Measurements from ENCODE around the gene ITPR1. TPM values are rescaled to one million over a fixed set of nuclear protein-coding genes. Genes with fewer than 3 reads are reported as not detected.

Gene ITPR1
- total RNA-seq, 1 donor from 2014 or later, result 11.2 TPM

DNA sequence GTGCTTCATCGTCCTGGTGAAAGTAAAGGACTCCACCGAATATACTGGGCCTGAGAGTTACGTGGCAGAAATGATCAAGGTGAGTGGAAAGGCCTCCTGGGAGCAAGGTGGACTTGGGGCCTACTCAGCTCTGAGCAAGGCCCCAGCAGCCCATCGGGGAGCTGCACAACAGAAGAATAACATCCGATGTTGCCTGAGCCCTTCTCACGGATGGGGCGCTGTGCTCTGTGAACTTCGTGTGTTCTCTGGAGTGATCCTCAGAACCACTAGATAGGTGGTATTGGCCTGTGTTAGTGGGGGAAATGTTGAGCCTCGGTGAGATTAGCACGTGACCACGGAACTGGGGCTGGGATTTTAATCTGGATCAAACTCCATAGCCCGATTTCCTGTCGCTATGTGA, 325.0 kb downstream of the ITPR1 start:
- DNase-seq (ENCODE audit: low spot score, unreplicated experiment), result no peak
- TF ChIP-seq, protein P1, sequence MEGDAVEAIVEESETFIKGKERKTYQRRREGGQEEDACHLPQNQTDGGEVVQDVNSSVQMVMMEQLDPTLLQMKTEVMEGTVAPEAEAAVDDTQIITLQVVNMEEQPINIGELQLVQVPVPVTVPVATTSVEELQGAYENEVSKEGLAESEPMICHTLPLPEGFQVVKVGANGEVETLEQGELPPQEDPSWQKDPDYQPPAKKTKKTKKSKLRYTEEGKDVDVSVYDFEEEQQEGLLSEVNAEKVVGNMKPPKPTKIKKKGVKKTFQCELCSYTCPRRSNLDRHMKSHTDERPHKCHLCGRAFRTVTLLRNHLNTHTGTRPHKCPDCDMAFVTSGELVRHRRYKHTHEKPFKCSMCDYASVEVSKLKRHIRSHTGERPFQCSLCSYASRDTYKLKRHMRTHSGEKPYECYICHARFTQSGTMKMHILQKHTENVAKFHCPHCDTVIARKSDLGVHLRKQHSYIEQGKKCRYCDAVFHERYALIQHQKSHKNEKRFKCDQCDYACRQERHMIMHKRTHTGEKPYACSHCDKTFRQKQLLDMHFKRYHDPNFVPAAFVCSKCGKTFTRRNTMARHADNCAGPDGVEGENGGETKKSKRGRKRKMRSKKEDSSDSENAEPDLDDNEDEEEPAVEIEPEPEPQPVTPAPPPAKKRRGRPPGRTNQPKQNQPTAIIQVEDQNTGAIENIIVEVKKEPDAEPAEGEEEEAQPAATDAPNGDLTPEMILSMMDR (IDR thresholded peaks at IDR 0.05; ENCODE audit: unreplicated experiment), result no peak
- peaks cover 12% of the 10 kb centered on the region for H3K9me3 Mint-ChIP-seq (ENCODE audit: low read depth)
- no peak overlapping the region for H3K27ac Mint-ChIP-seq
- peaks cover 9% of the 10 kb centered on the region for H3K27me3 Mint-ChIP-seq
- peaks cover 21% of the 10 kb centered on the region for H3K36me3 Mint-ChIP-seq (ENCODE audit: insufficient read depth)
- H3K4me1 Mint-ChIP-seq (ENCODE audit: low read depth), result no peaks in the 10 kb centered on the region
- no peak overlapping the region for H3K4me3 Mint-ChIP-seq (ENCODE audit: low read depth)

DNA sequence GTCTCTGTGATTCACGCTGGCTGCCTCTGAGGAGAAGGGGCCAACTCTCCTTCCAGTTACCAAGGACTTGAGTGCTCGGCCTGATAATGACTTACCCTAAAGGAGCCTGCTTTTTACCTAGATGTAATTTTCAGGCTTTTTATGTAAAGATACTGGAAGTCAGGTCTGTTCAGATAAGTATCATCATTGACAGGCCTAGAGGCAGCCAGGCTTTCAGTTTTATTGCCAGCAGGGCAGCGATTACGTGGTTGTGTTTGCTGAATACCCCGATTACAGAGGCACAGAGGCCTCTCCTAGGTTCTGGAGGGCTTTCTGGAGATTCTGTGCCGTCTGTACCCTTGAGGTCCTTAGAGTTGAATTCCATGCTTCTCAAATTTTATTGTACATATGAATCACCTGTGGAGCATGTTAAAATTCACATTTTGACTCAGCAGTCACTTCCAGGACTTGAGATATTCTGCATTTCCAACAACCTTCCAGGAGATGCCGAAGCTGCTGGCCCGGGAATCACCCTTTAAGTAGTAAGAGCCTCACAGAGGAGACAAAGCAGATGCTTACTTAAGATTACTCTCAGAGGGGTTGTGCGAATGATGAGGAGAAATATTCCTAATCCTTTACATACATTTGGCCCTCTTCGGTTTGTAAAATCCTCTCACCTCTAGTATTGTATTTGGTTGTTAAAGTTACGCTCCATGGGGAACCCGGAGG, 326.0 kb downstream of the ITPR1 start:
- peaks cover 15% of the 10 kb centered on the region for H3K9me3 Mint-ChIP-seq (ENCODE audit: low read depth)
- H3K36me3 Mint-ChIP-seq (ENCODE audit: insufficient read depth), result peaks cover 21% of the 10 kb centered on the region
- no peak for DNase-seq (ENCODE audit: low spot score, unreplicated experiment)
- H3K27ac Mint-ChIP-seq, result no peak overlapping the region
- peaks cover 12% of the 10 kb centered on the region for H3K27me3 Mint-ChIP-seq
- H3K4me1 Mint-ChIP-seq (ENCODE audit: low read depth), result no peaks in the 10 kb centered on the region
- H3K4me3 Mint-ChIP-seq (ENCODE audit: low read depth), result no peak overlapping the region
- TF ChIP-seq, protein P1 (IDR thresholded peaks at IDR 0.05; ENCODE audit: unreplicated experiment), result no peak

DNA sequence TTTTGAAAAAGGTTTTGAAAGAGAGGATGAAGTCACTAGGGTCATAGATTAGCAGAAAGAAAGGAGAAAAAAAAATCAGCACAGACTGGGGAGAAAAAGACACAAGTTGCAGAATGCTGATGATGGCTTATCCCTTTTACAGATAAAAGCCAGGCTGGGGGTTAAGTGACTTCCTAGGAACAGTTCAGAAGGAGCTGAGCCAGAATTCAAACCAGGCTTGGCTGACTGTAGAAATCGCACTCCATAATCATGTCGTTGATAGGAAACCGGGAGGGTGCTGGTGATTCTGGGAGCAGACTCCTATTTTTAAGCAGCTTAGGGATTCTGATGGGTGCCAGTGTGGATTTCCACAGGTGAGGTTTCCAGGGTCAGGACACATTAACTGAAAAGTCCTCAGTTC, 326.6 kb downstream of the ITPR1 start:
- H3K4me3 Mint-ChIP-seq (ENCODE audit: low read depth), result no peak overlapping the region
- DNase-seq (ENCODE audit: low spot score, unreplicated experiment), result no peak
- peaks cover 19% of the 10 kb centered on the region for H3K36me3 Mint-ChIP-seq (ENCODE audit: insufficient read depth)
- no peak overlapping the region for H3K27ac Mint-ChIP-seq
- H3K27me3 Mint-ChIP-seq, result peaks cover 14% of the 10 kb centered on the region
- H3K4me1 Mint-ChIP-seq (ENCODE audit: low read depth), result no peaks in the 10 kb centered on the region
- TF ChIP-seq, protein P1 (IDR thresholded peaks at IDR 0.05; ENCODE audit: unreplicated experiment), result no peak
- peaks cover 15% of the 10 kb centered on the region for H3K9me3 Mint-ChIP-seq (ENCODE audit: low read depth)

DNA sequence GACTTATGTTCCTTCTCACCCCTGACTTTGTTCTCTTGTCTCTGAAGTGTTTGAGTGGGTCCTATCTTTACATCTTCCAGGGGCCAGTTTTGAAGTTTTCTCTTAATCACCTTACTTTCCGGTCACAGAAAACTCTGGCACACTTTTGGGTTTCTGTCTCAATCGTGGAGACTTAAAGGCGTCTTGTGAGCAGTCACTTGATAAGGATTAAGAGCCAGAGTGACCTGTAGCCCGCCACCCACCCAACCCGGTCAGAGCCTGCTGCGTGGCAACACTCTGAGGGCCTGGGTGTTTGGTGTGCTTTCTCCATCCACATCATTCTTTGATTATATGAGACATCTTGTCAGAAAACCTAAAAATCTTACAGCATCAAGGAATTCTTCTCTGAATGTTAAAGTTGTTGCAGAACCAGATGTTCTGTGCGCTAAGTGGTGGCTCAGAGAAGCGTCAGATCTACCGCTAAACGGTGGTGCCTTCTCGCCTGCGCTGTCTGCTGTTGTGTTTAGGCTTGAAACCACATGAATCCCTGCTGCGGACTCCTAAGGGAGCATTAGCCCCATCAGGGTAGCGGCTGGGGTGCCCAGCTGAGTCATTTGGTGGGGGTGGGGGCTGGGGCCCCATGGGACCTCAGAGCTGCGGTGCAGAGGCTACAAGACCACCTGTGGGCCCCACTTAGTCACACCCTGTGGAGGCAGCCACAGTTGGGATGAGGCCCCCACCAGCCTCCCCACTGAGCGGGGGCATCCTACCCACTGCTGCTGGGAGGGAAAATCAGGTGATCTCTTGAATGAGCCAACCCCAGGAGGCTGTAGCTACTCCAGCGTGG, 327.4 kb downstream of the ITPR1 start:
- Mint-ChIP-seq H3K4me1 (ENCODE audit: low read depth) (peaks cover 5% of the 10 kb centered on the region), H3K27ac (no peak overlapping the region), H3K9me3 (ENCODE audit: low read depth) (peaks cover 15% of the 10 kb centered on the region), H3K36me3 (ENCODE audit: insufficient read depth) (peaks cover 16% of the 10 kb centered on the region), H3K4me3 (ENCODE audit: low read depth) (no peak overlapping the region), H3K27me3 (peaks cover 19% of the 10 kb centered on the region)
- TF ChIP-seq, protein P1 (IDR thresholded peaks at IDR 0.05; ENCODE audit: unreplicated experiment), result no peak
- DNase-seq (ENCODE audit: low spot score, unreplicated experiment), result no peak

DNA sequence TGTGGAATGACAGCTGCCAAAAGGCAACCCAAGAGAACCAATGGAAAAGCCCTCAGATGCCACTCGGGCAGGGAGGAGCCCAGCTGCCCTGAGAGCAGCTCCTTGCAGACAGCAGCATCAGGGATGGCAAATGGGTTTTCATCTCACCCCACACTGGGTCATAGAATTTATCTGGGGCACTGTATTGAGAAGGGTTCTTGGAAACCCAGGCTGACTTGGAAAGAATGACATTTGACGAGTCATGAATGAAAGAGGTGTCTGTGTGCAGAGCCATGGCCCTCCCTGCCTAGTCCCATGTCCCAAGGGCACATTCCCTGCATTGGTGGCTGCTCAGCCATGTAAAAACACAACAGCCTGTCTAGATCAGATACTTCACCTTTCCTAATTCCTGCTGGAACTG, 328.2 kb downstream of the ITPR1 start:
- H3K36me3 Mint-ChIP-seq (ENCODE audit: insufficient read depth), result peaks cover 13% of the 10 kb centered on the region
- no peak for DNase-seq (ENCODE audit: low spot score, unreplicated experiment)
- no peak overlapping the region for H3K27ac Mint-ChIP-seq

More for the DNA sequence above, 328.2 kb downstream of the ITPR1 start:
- Mint-ChIP-seq H3K4me1 (ENCODE audit: low read depth) (peaks cover 12% of the 10 kb centered on the region), H3K9me3 (ENCODE audit: low read depth) (peaks cover 15% of the 10 kb centered on the region), H3K4me3 (ENCODE audit: low read depth) (no peak overlapping the region), H3K27me3 (peaks cover 22% of the 10 kb centered on the region)
- TF ChIP-seq, protein P1 (IDR thresholded peaks at IDR 0.05; ENCODE audit: unreplicated experiment), result no peak
